GM19328 (cell line): ENCODE results near the gene PALLD.

Experiments used
- ATAC-seq: cut with Tn5 transposase; IDR thresholded peaks from one replicate; pipeline ENCODE4 v1.9.1; 2021; ENCODE audit warnings: mild to moderate bottlenecking, moderate library complexity; ENCODE audit not compliant: unreplicated experiment

Gene PALLD

GRCh38 chr4:168587411-168588125 lies 90.7 kb downstream of the PALLD start:
- no peak for ATAC-seq

- no peak for ATAC-seq
These were observed 92.2 kb downstream of the PALLD start for GRCh38 chr4:168588916-168589531.

GRCh38 chr4:168592676-168593075 lies 95.8 kb downstream of the PALLD start:
- no peak for ATAC-seq

GRCh38 chr4:168593399-168593798 lies 96.5 kb downstream of the PALLD start:
- ATAC-seq, result no peak

- no peak for ATAC-seq
These were observed 97.3 kb downstream of the PALLD start for GRCh38 chr4:168594121-168594520.

GRCh38 chr4:168598191-168598590 lies 101.3 kb downstream of the PALLD start:
- ATAC-seq, result no peak

- ATAC-seq, result no peak
These were observed 104.1 kb downstream of the PALLD start for GRCh38 chr4:168600796-168601583.

- ATAC-seq, result no peak
These were observed 105.0 kb downstream of the PALLD start for GRCh38 chr4:168601899-168602298.

GRCh38 chr4:168604496-168605373 lies 107.9 kb downstream of the PALLD start:
- ATAC-seq, result no peak

GRCh38 chr4:168605411-168605810 lies 108.6 kb downstream of the PALLD start:
- no peak for ATAC-seq

GRCh38 chr4:168607215-168607614 lies 110.4 kb downstream of the PALLD start:
- ATAC-seq, result no peak

- ATAC-seq, result no peak
These were observed 111.9 kb downstream of the PALLD start for GRCh38 chr4:168608771-168609170.

- ATAC-seq, result no peak
These were observed 112.5 kb downstream of the PALLD start for GRCh38 chr4:168609369-168609768.

GRCh38 chr4:168610911-168611530 lies 114.2 kb downstream of the PALLD start:
- no peak for ATAC-seq

GRCh38 chr4:168612450-168613135 lies 115.7 kb downstream of the PALLD start:
- no peak for ATAC-seq

- ATAC-seq, result no peak
These were observed 117.0 kb downstream of the PALLD start for GRCh38 chr4:168613869-168614268.

GRCh38 chr4:168614281-168615057 lies 117.6 kb downstream of the PALLD start:
- no peak for ATAC-seq

GRCh38 chr4:168615294-168616065 lies 118.6 kb downstream of the PALLD start:
- no peak for ATAC-seq
